GM19397 (cell line): Measurements from ENCODE around the gene SLC5A2.
"Not testable (repeated sequence)": the region's sequence is repeated elsewhere in the genome, so short reads cannot be mapped to it uniquely, and the experiment has no call there.

Experiments used
- ATAC-seq: cut with Tn5 transposase; IDR thresholded peaks from one replicate; pipeline ENCODE4 v1.9.1; 2021; ENCODE audit warnings: mild to moderate bottlenecking, moderate library complexity; ENCODE audit not compliant: unreplicated experiment

SLC5A2 gene

GRCh38 chr16:31474773-31475738 is 7.9 kb upstream of the SLC5A2 start:
- no peak for ATAC-seq

GRCh38 chr16:31475946-31476302 is 7.0 kb upstream of the SLC5A2 start:
- ATAC-seq, result no peak

DNA sequence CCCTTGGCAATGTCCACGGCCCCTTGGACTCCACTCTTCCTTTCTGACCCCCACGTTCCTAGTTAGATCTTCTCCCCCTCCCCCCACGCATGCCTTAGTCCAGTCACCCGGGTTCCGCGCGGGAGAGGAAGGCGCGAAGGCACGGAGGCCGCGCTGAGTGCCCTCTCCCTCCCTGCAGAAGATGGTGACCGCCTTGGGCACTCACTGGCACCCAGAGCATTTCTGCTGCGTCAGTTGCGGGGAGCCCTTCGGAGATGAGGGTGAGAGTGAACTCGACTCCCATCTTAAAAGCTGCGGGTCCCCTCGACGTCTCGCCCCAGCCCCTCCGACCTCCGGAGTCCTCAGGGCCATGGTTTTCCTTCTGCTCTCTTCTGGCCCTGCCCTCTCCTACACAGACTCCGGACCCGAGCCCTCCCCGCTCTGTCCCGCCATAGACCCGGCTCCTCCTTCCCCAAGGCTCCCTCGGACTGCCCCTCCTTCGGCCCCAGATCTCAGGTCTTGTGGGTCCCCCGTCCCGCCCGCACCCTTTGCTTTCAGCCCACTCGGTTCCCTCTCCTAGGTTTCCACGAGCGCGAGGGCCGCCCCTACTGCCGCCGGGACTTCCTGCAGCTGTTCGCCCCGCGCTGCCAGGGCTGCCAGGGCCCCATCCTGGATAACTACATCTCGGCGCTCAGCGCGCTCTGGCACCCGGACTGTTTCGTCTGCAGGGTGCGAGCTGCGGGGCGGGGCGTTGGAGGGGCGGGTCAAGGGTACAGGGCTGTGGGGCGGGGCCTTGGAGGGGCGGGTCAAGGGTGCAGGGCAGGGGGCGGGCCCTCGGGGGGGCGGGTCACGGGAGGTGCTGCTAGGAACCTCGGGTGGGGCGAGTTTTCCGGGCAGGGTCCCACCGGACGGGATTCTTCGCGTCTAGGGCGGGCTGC is 6.4 kb upstream of the SLC5A2 start:
- ATAC-seq, result peak; percentile 70

DNA sequence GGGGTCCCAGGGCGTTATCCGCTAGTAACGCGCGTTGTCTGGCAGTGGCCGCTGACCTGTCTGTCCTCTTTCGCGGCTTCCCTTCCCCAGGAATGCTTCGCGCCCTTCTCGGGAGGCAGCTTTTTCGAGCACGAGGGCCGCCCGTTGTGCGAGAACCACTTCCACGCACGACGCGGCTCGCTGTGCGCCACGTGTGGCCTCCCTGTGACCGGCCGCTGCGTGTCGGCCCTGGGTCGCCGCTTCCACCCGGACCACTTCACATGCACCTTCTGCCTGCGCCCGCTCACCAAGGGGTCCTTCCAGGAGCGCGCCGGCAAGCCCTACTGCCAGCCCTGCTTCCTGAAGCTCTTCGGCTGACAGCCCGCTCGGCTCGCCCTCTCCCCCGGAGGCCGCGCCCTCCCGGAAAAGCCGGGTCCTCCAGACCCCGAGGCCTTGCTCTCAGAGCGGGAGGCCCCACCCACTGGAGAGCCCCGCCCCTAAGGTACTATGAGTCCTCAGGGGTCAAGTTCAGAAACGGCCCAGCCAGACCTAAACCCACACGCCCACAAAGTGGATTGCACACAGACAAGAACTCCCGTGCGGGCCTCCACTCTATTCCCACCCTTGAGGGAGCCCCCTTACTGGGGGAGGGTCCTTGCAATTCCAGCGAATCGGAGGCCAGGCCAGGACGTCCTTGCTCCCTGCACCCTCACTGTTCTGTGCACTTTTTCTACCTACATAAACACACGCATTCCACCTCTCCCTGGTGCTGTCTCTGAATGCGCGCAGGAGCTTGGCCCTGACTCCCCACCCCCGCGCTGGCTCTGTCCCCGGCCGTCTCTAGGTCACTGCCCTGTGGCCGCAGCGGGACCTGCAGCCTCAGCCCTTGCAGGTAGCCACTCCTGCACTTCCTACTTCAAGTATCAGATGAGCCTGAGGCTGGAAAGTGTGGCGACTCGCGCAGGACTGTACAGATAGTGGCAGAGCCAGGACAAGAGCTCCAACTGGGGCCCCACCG is 5.4 kb upstream of the SLC5A2 start:
- ATAC-seq, result no peak

DNA sequence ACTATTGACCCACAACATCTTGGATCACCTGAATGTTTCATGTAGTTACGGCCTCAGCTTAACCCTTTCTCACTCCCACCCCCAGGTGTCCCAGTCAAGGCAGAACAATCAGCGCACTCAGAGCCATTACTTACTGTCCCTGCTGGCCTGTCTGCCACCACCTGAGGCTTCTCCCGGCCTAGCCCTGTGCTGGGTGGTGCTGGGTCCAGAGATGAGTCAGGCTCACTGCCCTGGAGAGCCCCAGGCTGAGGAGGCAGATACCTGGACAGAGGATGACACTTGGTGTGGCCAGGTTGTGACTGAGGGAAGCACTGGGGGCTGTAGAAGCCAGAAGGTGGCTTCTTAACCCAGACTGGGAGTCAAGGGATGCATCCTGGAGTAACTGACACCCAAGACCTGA is 4.0 kb upstream of the SLC5A2 start:
- ATAC-seq, result no peak

DNA sequence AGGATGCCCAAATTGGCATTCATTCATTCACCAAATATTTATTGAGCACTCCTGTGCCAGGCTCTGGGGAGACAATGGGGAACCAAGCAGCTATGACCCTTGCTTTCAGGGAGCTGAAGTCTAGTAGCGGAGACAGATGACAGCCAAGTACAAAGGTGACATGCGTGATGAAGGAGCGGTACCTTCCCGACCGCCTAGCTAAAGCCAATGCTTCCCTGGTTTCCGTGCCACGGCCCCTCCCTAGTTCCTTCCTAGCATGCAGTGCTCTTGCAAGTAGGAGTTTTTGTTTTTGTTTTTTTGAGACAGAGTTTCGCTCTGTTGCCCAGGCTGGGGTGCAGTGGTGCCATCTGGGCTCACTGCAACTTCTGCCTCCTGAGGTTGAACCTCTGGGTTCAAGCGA is 3.2 kb upstream of the SLC5A2 start:
- ATAC-seq, result no peak

- ATAC-seq, result no peak
Measured at GRCh38 chr16:31480851-31481536, 1.9 kb upstream of the SLC5A2 start.

GRCh38 chr16:31484048-31484447 is 1.1 kb downstream of the SLC5A2 start:
- ATAC-seq, result not testable (repeated sequence)

- no peak for ATAC-seq
Measured at GRCh38 chr16:31484491-31485171, 1.7 kb downstream of the SLC5A2 start.

DNA sequence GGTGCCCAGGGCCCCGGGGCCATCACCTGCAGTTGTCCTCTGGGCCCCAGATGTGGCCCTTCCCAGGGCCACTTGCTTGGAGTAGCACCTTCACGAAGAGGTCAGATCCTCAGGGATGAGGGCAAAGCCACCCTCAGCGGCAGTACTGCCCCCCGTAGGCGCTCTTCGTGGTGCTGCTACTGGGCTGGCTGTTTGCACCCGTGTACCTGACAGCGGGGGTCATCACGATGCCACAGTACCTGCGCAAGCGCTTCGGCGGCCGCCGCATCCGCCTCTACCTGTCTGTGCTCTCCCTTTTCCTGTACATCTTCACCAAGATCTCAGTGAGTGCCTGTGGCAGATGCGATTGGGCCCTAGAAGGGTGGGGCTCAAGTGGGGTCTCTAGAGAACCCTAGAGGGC is 2.6 kb downstream of the SLC5A2 start:
- ATAC-seq, result no peak

- ATAC-seq, result no peak
Measured at GRCh38 chr16:31486045-31486444, 3.1 kb downstream of the SLC5A2 start.

GRCh38 chr16:31487071-31487719 is 4.3 kb downstream of the SLC5A2 start:
- no peak for ATAC-seq

DNA sequence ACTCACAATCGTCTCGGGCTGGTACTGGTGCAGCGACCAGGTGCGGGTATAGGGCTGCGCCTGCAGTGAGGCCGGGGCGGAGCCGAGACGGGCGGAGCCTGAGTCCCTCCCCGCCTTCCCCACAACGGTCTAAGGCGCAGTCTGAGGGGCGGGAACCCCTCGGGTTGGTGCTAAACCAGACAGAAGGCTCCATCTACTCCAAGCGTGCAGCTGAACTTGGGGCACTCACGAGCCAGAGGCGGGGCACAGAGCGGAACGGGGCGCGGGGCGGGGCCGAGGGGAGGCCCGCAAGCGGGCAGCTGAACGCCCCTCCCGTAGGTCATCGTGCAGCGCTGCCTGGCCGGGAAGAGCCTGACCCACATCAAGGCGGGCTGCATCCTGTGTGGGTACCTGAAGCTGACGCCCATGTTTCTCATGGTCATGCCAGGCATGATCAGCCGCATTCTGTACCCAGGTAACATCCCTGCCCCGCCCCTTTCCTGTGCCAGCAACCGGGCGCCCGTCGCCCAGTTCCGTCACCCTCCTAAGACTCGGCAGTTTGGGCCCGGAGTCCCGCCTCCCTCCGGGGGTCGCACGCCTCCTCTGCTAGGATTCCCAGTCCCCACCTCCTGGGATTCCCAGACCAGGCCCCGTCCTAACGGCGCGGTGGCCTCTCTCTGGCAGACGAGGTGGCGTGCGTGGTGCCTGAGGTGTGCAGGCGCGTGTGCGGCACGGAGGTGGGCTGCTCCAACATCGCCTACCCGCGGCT is 5.0 kb downstream of the SLC5A2 start:
- ATAC-seq, result peak; percentile 77

DNA sequence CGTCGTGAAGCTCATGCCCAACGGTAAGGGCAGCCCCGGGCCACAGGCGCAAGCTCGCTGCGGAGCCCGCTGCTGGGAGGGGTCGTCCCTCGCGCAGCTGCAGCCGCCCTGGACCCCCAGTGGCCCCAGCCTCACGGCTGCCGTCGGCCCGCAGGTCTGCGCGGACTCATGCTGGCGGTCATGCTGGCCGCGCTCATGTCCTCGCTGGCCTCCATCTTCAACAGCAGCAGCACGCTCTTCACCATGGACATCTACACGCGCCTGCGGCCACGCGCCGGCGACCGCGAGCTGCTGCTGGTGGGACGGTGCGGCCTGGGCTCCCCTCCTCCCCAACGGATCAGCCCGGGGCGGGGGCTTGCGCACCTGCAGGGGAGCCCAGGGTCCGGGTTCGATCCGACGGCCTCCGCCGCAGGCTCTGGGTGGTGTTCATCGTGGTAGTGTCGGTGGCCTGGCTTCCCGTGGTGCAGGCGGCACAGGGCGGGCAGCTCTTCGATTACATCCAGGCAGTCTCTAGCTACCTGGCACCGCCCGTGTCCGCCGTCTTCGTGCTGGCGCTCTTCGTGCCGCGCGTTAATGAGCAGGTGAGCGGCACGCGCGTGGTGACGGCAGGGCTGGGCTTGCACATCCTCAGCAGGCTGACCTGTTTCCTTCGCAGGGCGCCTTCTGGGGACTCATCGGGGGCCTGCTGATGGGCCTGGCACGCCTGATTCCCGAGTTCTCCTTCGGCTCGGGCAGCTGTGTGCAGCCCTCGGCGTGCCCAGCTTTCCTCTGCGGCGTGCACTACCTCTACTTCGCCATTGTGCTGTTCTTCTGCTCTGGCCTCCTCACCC is 5.8 kb downstream of the SLC5A2 start:
- no peak for ATAC-seq

- ATAC-seq, result no peak
Measured at GRCh38 chr16:31489298-31489564, 6.3 kb downstream of the SLC5A2 start.

DNA sequence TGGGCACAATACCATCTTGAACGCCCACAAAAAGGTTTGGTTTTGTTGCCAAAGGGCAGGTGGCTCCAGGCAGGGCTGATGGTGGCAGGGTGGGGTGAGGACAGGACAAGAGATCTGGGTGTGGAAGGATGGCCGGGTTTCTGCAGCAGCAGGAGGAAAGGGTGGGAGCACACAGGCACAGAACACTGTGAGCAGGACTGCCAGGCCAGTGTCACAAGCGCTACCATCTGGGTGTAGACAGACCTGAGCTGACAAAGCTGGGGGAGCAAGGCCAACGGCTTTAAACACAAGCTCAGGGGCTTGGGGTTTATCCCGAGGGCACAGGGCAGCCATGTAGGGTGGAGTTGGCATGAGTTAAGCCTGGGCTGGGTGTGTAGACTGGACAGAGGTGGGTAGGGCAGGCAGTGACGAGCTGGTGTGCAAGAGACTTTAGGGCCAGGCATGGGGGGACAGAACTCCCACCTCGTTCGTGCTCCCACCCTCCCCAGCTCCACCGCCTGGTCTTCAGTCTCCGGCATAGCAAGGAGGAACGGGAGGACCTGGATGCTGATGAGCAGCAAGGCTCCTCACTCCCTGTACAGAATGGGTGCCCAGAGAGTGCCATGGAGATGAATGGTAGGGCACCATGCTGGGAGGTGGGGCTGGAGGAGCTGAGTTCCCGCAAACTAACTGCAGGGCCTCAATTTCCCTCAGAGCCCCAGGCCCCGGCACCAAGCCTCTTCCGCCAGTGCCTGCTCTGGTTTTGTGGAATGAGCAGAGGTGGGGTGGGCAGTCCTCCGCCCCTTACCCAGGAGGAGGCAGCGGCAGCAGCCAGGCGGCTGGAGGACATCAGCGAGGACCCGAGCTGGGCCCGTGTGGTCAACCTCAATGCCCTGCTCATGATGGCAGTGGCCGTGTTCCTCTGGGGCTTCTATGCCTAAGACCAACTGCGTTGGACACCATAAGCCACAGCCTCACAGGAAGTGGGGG is 7.0 kb downstream of the SLC5A2 start:
- no peak for ATAC-seq
